NT2/D1 (cell line): ENCODE data around the gene RAPGEF6.

ENCODE experiments used
- SUZ12 ChIP-seq: IDR thresholded peaks from 2 replicates; pipeline ENCODE4 v1.6.1; 2011; ENCODE audit not compliant: insufficient read length, insufficient read depth; ENCODE audit errors: extremely low read depth
- YY1 ChIP-seq: IDR thresholded peaks from 2 replicates; pipeline ENCODE4 v1.6.1; 2011; ENCODE audit not compliant: insufficient read length, insufficient read depth
- ZNF274 ChIP-seq: IDR thresholded peaks from 2 replicates; pipeline ENCODE4 v1.6.1; 2011; ENCODE audit warnings: mild to moderate bottlenecking, low read depth, low read length

- no peak for TF ChIP-seq ZNF274
- TF ChIP-seq YY1: no peak
- no peak for TF ChIP-seq SUZ12
These were observed 36.4 kb upstream of the RAPGEF6 start for GRCh38 chr5:131671409-131671808.
